ENCODE results near the gene ARHGAP20. TPM values are rescaled to one million over a fixed set of nuclear protein-coding genes. Genes with fewer than 3 reads are reported as not detected.

Gene ARHGAP20
- total RNA-seq, 2 experiments from 2014 or later = not detected

DNA sequence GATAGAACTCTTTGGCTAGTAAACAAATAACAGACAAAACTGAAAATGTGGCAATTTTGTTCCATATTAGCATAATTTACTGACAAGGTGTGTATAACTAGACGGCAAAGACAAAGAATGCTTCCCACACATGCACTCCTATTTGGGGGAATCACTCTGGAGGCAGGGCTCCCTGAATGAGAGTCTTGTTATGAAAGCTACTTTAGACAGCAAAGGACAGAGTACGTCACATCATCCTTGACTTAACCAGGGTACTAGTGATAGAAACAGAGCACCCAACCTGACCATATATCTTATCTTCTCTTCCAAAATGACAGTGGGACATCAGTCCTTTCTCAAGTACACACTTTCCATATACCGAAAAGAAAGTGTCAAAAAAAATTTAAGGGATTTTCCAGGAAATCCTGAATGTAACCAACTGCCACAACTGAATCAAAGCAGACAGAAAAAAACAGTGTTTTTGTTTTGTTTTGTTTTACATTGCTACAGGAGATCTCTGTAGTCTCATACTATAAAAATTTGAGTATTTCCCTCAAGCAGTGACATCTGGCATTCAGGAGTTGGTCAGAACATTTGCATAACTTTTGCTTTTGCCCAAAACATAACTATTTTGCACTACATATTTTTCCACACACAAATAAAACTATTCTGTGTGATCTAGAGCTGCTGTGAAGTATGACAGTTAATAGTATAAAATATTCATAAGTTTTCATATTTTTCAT is 98.9 kb downstream of the ARHGAP20 start:
- no TSS peak for BruUV-seq (replicated peaks)
- CTCF ChIA-PET (ENCODE audit: unreplicated experiment) = no interaction called here
- Histone ChIP-seq H2AFZ (ENCODE audit: low read length) (no peak overlapping the region), H3K9me3 (ENCODE audit: low read length) (no peaks in the 10 kb centered on the region), H3K27ac (ENCODE audit: low read depth, low read length, poor library complexity, severe bottlenecking) (no peak overlapping the region), H3K36me3 (ENCODE audit: insufficient read depth, low read length) (no peaks in the 10 kb centered on the region), H4K20me1 (ENCODE audit: insufficient read depth, low read length) (no peaks in the 10 kb centered on the region), H3K9me2 (ENCODE audit: insufficient read depth, low read length) (no peaks in the 10 kb centered on the region), H3K4me3 (ENCODE audit: low read depth, low read length, poor library complexity, severe bottlenecking) (no peak overlapping the region), H3K79me2 (ENCODE audit: insufficient read depth, low read depth, low read length) (no peaks in the 10 kb centered on the region), H3K4me1 (ENCODE audit: insufficient read depth, low read length, poor library complexity, severe bottlenecking) (no peaks in the 10 kb centered on the region), H3K4me2 (ENCODE audit: low read length) (no peak overlapping the region)
- intact Hi-C loops (cut with micrococcal nuclease; ENCODE audit: unreplicated experiment) = no loop called here
- POLR2A ChIA-PET = no interaction called here
- no peak for DNase-seq (ENCODE audit: low spot score)
- no peak for TF ChIP-seq EZH2phosphoT487 (IDR thresholded peaks at IDR 0.05; ENCODE audit: borderline replicate concordance, low read depth, low read length)
- TF ChIP-seq, protein P1, sequence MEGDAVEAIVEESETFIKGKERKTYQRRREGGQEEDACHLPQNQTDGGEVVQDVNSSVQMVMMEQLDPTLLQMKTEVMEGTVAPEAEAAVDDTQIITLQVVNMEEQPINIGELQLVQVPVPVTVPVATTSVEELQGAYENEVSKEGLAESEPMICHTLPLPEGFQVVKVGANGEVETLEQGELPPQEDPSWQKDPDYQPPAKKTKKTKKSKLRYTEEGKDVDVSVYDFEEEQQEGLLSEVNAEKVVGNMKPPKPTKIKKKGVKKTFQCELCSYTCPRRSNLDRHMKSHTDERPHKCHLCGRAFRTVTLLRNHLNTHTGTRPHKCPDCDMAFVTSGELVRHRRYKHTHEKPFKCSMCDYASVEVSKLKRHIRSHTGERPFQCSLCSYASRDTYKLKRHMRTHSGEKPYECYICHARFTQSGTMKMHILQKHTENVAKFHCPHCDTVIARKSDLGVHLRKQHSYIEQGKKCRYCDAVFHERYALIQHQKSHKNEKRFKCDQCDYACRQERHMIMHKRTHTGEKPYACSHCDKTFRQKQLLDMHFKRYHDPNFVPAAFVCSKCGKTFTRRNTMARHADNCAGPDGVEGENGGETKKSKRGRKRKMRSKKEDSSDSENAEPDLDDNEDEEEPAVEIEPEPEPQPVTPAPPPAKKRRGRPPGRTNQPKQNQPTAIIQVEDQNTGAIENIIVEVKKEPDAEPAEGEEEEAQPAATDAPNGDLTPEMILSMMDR (conservative IDR thresholded peaks at IDR 0.05; ENCODE audit: low read length) = no peak

DNA sequence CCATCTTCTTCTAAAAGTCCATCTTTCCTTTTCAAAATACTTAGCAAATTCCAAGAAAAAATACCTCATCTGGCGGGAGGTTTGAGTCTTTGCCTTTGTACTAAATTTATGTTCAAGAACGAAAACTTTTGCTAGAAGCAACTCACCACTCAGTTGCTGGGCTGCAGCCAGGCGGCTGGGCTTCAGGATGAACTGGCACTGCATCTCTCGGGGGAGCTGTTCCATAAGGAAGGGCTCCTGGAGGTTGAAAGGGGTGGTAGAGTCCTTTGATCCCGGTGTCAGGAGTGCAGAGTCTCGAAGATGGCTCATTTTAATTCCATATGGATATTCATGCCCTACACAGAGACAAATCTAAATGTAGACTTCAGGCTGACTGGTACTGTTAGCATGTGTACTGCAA is 105.8 kb downstream of the ARHGAP20 start:
- H3K79me2 ChIP-seq (ENCODE audit: insufficient read depth, low read depth, low read length) = no peaks in the 10 kb centered on the region
- no peaks in the 10 kb centered on the region for H3K9me2 ChIP-seq (ENCODE audit: insufficient read depth, low read length)
- no peak overlapping the region for H3K4me3 ChIP-seq (ENCODE audit: low read depth, low read length, poor library complexity, severe bottlenecking)
- POLR2A ChIA-PET = no interaction called here
- H3K4me2 ChIP-seq (ENCODE audit: low read length) = no peak overlapping the region
- intact Hi-C loops (cut with micrococcal nuclease; ENCODE audit: unreplicated experiment) = no loop called here
- CTCF ChIA-PET (ENCODE audit: unreplicated experiment) = no interaction called here
- no TSS peak for BruUV-seq (replicated peaks)
- TF ChIP-seq, protein P1 (conservative IDR thresholded peaks at IDR 0.05; ENCODE audit: low read length) = no peak
- TF ChIP-seq EZH2phosphoT487 (IDR thresholded peaks at IDR 0.05; ENCODE audit: borderline replicate concordance, low read depth, low read length) = no peak
- no peak overlapping the region for H2AFZ ChIP-seq (ENCODE audit: low read length)
- H3K36me3 ChIP-seq (ENCODE audit: insufficient read depth, low read length) = no peaks in the 10 kb centered on the region
- DNase-seq (ENCODE audit: low spot score) = no peak
- no peaks in the 10 kb centered on the region for H3K9me3 ChIP-seq (ENCODE audit: low read length)
- H4K20me1 ChIP-seq (ENCODE audit: insufficient read depth, low read length) = no peaks in the 10 kb centered on the region
- H3K27ac ChIP-seq (ENCODE audit: low read depth, low read length, poor library complexity, severe bottlenecking) = no peak overlapping the region
- H3K4me1 ChIP-seq (ENCODE audit: insufficient read depth, low read length, poor library complexity, severe bottlenecking) = no peaks in the 10 kb centered on the region

DNA sequence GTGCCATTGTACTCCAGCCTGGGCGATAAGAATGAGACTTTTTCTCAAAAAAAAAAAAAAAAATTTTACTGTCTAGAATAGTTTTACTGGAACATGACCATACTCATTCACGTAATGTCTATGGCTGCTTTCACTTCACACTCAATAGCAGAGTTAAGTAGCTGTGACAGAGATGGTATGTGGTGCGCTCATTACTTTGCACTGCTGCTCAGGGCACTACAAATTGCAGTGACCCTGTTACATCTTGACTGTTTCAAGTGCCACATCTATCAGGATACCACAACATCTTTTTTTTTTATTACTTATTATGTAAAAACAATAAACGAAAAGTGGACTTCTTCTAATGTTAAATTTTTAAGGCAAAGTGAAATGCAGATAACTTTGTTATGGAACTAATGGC is 110.3 kb downstream of the ARHGAP20 start:
- CTCF ChIA-PET (ENCODE audit: unreplicated experiment) = no interaction called here

More for the DNA sequence above, 110.3 kb downstream of the ARHGAP20 start:
- no peak overlapping the region for H2AFZ ChIP-seq (ENCODE audit: low read length)
- no peak for DNase-seq (ENCODE audit: low spot score)
- POLR2A ChIA-PET = no interaction called here
- H3K79me2 ChIP-seq (ENCODE audit: insufficient read depth, low read depth, low read length) = no peaks in the 10 kb centered on the region
- no peak overlapping the region for H3K4me3 ChIP-seq (ENCODE audit: low read depth, low read length, poor library complexity, severe bottlenecking)
- TF ChIP-seq, protein P1 (conservative IDR thresholded peaks at IDR 0.05; ENCODE audit: low read length) = no peak
- no peak for TF ChIP-seq EZH2phosphoT487 (IDR thresholded peaks at IDR 0.05; ENCODE audit: borderline replicate concordance, low read depth, low read length)
- H3K36me3 ChIP-seq (ENCODE audit: insufficient read depth, low read length) = no peaks in the 10 kb centered on the region
- H3K9me2 ChIP-seq (ENCODE audit: insufficient read depth, low read length) = no peaks in the 10 kb centered on the region
- H3K9me3 ChIP-seq (ENCODE audit: low read length) = no peaks in the 10 kb centered on the region
- no peaks in the 10 kb centered on the region for H4K20me1 ChIP-seq (ENCODE audit: insufficient read depth, low read length)
- H3K27ac ChIP-seq (ENCODE audit: low read depth, low read length, poor library complexity, severe bottlenecking) = no peak overlapping the region
- no peak overlapping the region for H3K4me2 ChIP-seq (ENCODE audit: low read length)
- no peaks in the 10 kb centered on the region for H3K4me1 ChIP-seq (ENCODE audit: insufficient read depth, low read length, poor library complexity, severe bottlenecking)
- BruUV-seq (replicated peaks) = no TSS peak
- intact Hi-C loops (cut with micrococcal nuclease; ENCODE audit: unreplicated experiment) = no loop called here
